Naive thymus-derived CD4-positive, alpha-beta T cell (primary cell): ENCODE data around the gene KRT74. TPM values are rescaled to one million over a fixed set of nuclear protein-coding genes. Genes with fewer than 3 reads are reported as not detected.

Source experiments
- ATAC-seq: fragments of 150-1000 bp; cut with Tn5 transposase; 2 replicates; pipeline ENCODE4 v1.10.0; 2021; ENCODE audit warnings: mild to moderate bottlenecking, moderate library complexity
- CTCF ChIA-PET: fragments of 350-600 bp; sonication (Branson Sonifier 250); formaldehyde crosslinking; loops from one replicate; lab custom pipeline; 2021; ENCODE audit warnings: antibody characterized with exemption; lab: Charles Lee
- POLR2A ChIA-PET: fragments of 350-600 bp; sonication (Branson Sonifier 250); formaldehyde crosslinking; loops from one replicate; lab custom pipeline; 2021; ENCODE audit warnings: antibody characterized with exemption, inconsistent platforms; lab: Charles Lee
- DNase-seq, 9 donors: peaks; one replicate each; pipeline versions ENCODE4 v3.0.0 to v3.0.0-alpha.2; 2020 to 2022; ENCODE audit warnings: mixed read lengths in 1 of 9
- H3K27ac ChIP-seq: one replicate; pipeline ENCODE4 v1.7.0; 2013; ENCODE audit warnings: mild to moderate bottlenecking, low read depth, low read length, moderate library complexity
- H3K27me3 ChIP-seq, 2 donors: one replicate each; pipeline ENCODE4 v1.7.0; 2013; ENCODE audit warnings: low read length in 2 of 2, mild to moderate bottlenecking in 2 of 2, moderate library complexity in 2 of 2; ENCODE audit not compliant: control insufficient read depth in 2 of 2, insufficient read depth in 2 of 2
- H3K36me3 ChIP-seq, 3 experiments: 1 replicate in 2 of 3; 2 replicates in 1 of 3; pipeline ENCODE4 v1.7.0; 2013; ENCODE audit warnings: low read length in 3 of 3, mild to moderate bottlenecking in 3 of 3, moderate library complexity in 1 of 3; ENCODE audit not compliant: insufficient read depth in 3 of 3, control insufficient read depth in 2 of 3
- H3K4me1 ChIP-seq, 2 donors: one replicate each; pipeline ENCODE4 v1.7.0; 2013; ENCODE audit warnings: low read length in 2 of 2, mild to moderate bottlenecking in 2 of 2, moderate library complexity in 1 of 2; ENCODE audit not compliant: control insufficient read depth in 2 of 2, insufficient read depth in 2 of 2
- H3K4me3 ChIP-seq: 2 replicates; pipeline ENCODE4 v1.7.0; 2013; ENCODE audit warnings: mild to moderate bottlenecking, low read length
- H3K9me3 ChIP-seq, 3 experiments: 1 replicate in 2 of 3; 2 replicates in 1 of 3; pipeline ENCODE4 v1.7.0; 2013; ENCODE audit warnings: low read length in 3 of 3; ENCODE audit not compliant: control insufficient read depth in 2 of 3
- H3K27ac Mint-ChIP-seq, 9 donors: one replicate each; pipeline ENCODE4 v1.8.0; 2020 to 2022; ENCODE audit warnings: mixed read lengths in 9 of 9, mild to moderate bottlenecking in 8 of 9, moderate library complexity in 5 of 9, inconsistent platforms in 2 of 9
- H3K27me3 Mint-ChIP-seq, 5 donors: one replicate each; pipeline ENCODE4 v1.8.0; 2021 to 2022; ENCODE audit warnings: mixed read lengths in 5 of 5, mild to moderate bottlenecking in 1 of 5
- H3K36me3 Mint-ChIP-seq, 5 donors: one replicate each; pipeline ENCODE4 v1.8.0; 2020 to 2022; ENCODE audit warnings: mixed read lengths in 5 of 5, mild to moderate bottlenecking in 3 of 5, inconsistent platforms in 1 of 5
- H3K4me1 Mint-ChIP-seq, 7 donors: one replicate each; pipeline ENCODE4 v1.8.0; 2020 to 2022; ENCODE audit warnings: mixed read lengths in 7 of 7, mild to moderate bottlenecking in 3 of 7, inconsistent platforms in 1 of 7
- H3K4me3 Mint-ChIP-seq, 10 donors: one replicate each; pipeline ENCODE4 v1.8.0; 2020 to 2022; ENCODE audit warnings: mild to moderate bottlenecking in 10 of 10, mixed read lengths in 10 of 10, moderate library complexity in 6 of 10, inconsistent platforms in 2 of 10
- H3K9me3 Mint-ChIP-seq, 11 donors: one replicate each; pipeline ENCODE4 v1.8.0; 2020 to 2022; ENCODE audit warnings: mixed read lengths in 11 of 11, mild to moderate bottlenecking in 4 of 11, inconsistent platforms in 1 of 11, moderate library complexity in 1 of 11
- intact Hi-C, 2 donors: fragments of 100-400 bp; cut with micrococcal nuclease; formaldehyde crosslinking; loops; one replicate each; pipeline ENCODE4 v1.15.1; 2023
- polyA plus RNA-seq, 2 donors: library from polyadenylated mRNA; unstranded; fragments of 300-500 nt; fragmentation: Illumina TruSeq; gene quantifications; one replicate each; pipeline ENCODE4 v1.2.3, GENCODE V29; 2021
- total RNA-seq, 6 experiments: library from RNA in 5 of 6; stranded (reverse) in 5 of 6; gene quantifications; 1 replicate in 5 of 6; 2 replicates in 1 of 6; pipeline ENCODE4 v1.2.3 and lab custom pipeline; 2021 to 2026

Gene KRT74
- total and polyA plus RNA-seq, 7 experiments from 2014 or later: 0.12 to 1.2 (median 0.90) TPM; not detected in 3

DNA sequence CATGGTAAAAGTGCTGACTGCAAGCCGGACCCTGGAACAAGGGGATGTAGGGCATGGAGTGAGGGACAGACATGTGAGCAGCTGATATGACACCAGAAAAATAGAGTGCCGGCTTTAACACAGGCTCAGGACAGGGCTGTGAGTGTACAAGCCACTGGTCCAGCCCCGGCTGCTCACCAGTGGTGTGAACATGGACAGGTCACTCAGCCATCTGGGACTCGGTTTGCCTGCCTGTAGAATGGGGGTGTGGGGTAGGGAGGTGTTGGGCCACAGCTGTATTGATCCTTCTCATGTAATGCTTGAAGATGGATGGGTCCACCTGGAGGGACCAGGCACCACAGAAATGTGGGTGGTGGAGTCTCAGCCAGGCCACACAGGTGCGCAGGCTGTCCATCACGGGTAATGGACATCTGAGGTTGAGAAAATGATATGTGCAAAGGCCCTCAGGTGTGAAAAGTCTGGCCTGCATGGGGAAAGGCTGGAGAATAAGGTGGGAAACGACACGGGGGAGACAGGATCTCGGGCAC is 10.6 kb upstream of the KRT74 start:
- Mint-ChIP-seq H3K4me1 (peaks cover 39 to 78% (median 64%) of the 10 kb centered on the region in 7 donors), H3K4me3 (peak overlapping the region in 2 of 10 donors; percentile 64 to 67), H3K36me3 (peaks cover 0 to 10% (median 0%) of the 10 kb centered on the region in 5 donors), H3K27ac (peak overlapping the region in 8 of 9 donors; percentile 83 to 97 (median 94)), H3K27me3 (peaks cover 0 to 4% (median 0%) of the 10 kb centered on the region in 5 donors), H3K9me3 (no peaks in the 10 kb centered on the region)
- Histone ChIP-seq H3K36me3 (no peaks in the 10 kb centered on the region), H3K4me1 (peaks cover 0 to 62% of the 10 kb centered on the region in 2 donors), H3K27me3 (no peaks in the 10 kb centered on the region), H3K9me3 (no peaks in the 10 kb centered on the region), H3K27ac (peak overlapping the region; percentile 65), H3K4me3 (no peak overlapping the region)
- intact Hi-C loops: loop anchor here (5.0 to 10.0 kb wide), 3 partner anchors 158 to 432 kb away; no protein-coding TSS in a partner anchor
- POLR2A ChIA-PET: interaction anchor here (0.8 to 6.9 kb wide), 10 partner anchors 13 to 295 kb away, joined by 3 to 112 read pairs (median 17); partner anchors contain the start of gene KRT73
- CTCF ChIA-PET: interaction anchor here (0.5 to 20.3 kb wide), 21 partner anchors 11 to 396 kb away, joined by 3 to 731 read pairs (median 4); partner anchors contain the start of genes KRT1 and KRT73
- ATAC-seq (no peak), DNase-seq (no peak)

DNA sequence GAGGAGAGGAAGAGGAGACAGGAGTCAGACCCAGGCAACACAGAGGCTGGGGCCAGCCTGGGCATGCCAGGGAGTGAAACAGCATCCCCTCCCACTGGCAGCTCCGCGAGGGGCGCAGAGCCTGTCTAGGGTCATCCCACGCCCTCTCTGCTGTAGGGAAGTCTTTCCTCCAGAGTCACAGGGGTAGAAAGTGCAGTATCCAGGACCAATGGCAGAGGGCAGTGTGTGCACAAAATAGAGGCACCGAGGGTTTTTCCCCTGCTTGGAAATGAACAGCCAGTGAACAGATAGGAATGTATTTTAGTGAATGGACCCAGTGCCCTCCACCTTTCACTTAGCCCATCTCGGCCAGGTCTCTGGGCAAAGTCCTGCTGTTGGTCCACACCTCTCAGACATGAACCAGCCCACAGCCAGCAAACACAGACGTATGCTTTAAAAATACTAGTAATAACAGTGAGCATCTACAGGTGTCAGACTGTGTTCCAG is 9.4 kb upstream of the KRT74 start:
- peak overlapping the region in 5 of 10 donors; percentile 9 to 50 (median 31) for H3K4me3 Mint-ChIP-seq
- peaks cover 0 to 60% of the 10 kb centered on the region in 2 donors for H3K4me1 ChIP-seq
- intact Hi-C loops: loop anchor here (1.0 to 10.0 kb wide), 9 partner anchors 62 to 431 kb away; no protein-coding TSS in a partner anchor

GRCh38 chr12:52582486-52582885 is 8.8 kb upstream of the KRT74 start:
- Mint-ChIP-seq H3K27me3 (peaks cover 0 to 4% (median 0%) of the 10 kb centered on the region in 5 donors), H3K36me3 (peaks cover 0 to 6% (median 0%) of the 10 kb centered on the region in 5 donors), H3K4me3 (peak overlapping the region in 1 of 10 donors; percentile 44), H3K4me1 (peaks cover 39 to 67% (median 62%) of the 10 kb centered on the region in 7 donors), H3K9me3 (no peaks in the 10 kb centered on the region), H3K27ac (peak overlapping the region in 6 of 9 donors; percentile 44 to 97 (median 88))
- H3K4me1 ChIP-seq: peaks cover 0 to 55% of the 10 kb centered on the region in 2 donors
- ChIA-PET CTCF (interaction anchor here (0.6 to 20.3 kb wide), 9 partner anchors 9 to 423 kb away, joined by 3 to 731 read pairs (median 6); partner anchors contain the start of genes EIF4B and KRT74), POLR2A (interaction anchor here (0.7 to 5.3 kb wide), 5 partner anchors 11 to 296 kb away, joined by 3 to 62 read pairs (median 26); no protein-coding TSS in a partner anchor)
- H3K27me3 ChIP-seq: no peaks in the 10 kb centered on the region
- ATAC-seq: no peak
- intact Hi-C loops: loop anchor here (2.0 to 10.0 kb wide), 4 partner anchors 160 to 430 kb away; no protein-coding TSS in a partner anchor
- H3K9me3 ChIP-seq: no peaks in the 10 kb centered on the region
- H3K36me3 ChIP-seq: no peaks in the 10 kb centered on the region
- no peak for DNase-seq
- H3K27ac ChIP-seq: no peak overlapping the region
- no peak overlapping the region for H3K4me3 ChIP-seq

More for the DNA sequence above, 9.4 kb upstream of the KRT74 start:
- ChIA-PET CTCF (interaction anchor here (0.6 to 20.3 kb wide), 15 partner anchors 23 to 423 kb away, joined by 3 to 731 read pairs (median 4); partner anchors contain the start of gene EIF4B), POLR2A (interaction anchor here (0.7 to 6.6 kb wide), 7 partner anchors 11 to 431 kb away, joined by 3 to 112 read pairs (median 26); no protein-coding TSS in a partner anchor)
- ATAC-seq (peak; percentile 67), DNase-seq (peak; percentile 47 to 83 (median 76))
- Histone ChIP-seq H3K9me3 (no peaks in the 10 kb centered on the region), H3K4me3 (no peak overlapping the region), H3K27ac (peak overlapping the region; percentile 20), H3K36me3 (no peaks in the 10 kb centered on the region), H3K27me3 (no peaks in the 10 kb centered on the region)
- Mint-ChIP-seq H3K27ac (peak overlapping the region; percentile 21 to 97 (median 85)), H3K36me3 (peaks cover 0 to 10% (median 0%) of the 10 kb centered on the region in 5 donors), H3K4me1 (peaks cover 39 to 72% (median 64%) of the 10 kb centered on the region in 7 donors), H3K9me3 (no peaks in the 10 kb centered on the region), H3K27me3 (peaks cover 0 to 4% (median 0%) of the 10 kb centered on the region in 5 donors)

- Mint-ChIP-seq H3K9me3 (no peaks in the 10 kb centered on the region), H3K27ac (peak overlapping the region in 2 of 9 donors; percentile 36 to 85), H3K27me3 (peaks cover 0 to 5% (median 0%) of the 10 kb centered on the region in 5 donors), H3K36me3 (no peaks in the 10 kb centered on the region), H3K4me3 (no peak overlapping the region), H3K4me1 (peaks cover 32 to 57% (median 52%) of the 10 kb centered on the region in 7 donors)
- intact Hi-C loops: loop anchor here (5.0 to 10.0 kb wide), 3 partner anchors 161 to 429 kb away; no protein-coding TSS in a partner anchor
- ATAC-seq (no peak), DNase-seq (no peak)
- Histone ChIP-seq H3K9me3 (no peaks in the 10 kb centered on the region), H3K27me3 (no peaks in the 10 kb centered on the region), H3K4me3 (no peak overlapping the region), H3K4me1 (peaks cover 0 to 45% of the 10 kb centered on the region in 2 donors), H3K36me3 (no peaks in the 10 kb centered on the region), H3K27ac (no peak overlapping the region)
- POLR2A ChIA-PET: interaction anchor here (1.2 to 5.3 kb wide), 2 partner anchors 30 to 288 kb away, joined by 7 to 62 read pairs; no protein-coding TSS in a partner anchor
- CTCF ChIA-PET: interaction anchor here (0.8 to 20.3 kb wide), 6 partner anchors 24 to 294 kb away, joined by 3 to 731 read pairs (median 6); no protein-coding TSS in a partner anchor
Observed at GRCh38 chr12:52581481-52581880, 7.8 kb upstream of the KRT74 start.

GRCh38 chr12:52581066-52581465 is 7.4 kb upstream of the KRT74 start:
- Mint-ChIP-seq H3K36me3 (no peaks in the 10 kb centered on the region), H3K4me3 (no peak overlapping the region), H3K27me3 (peaks cover 0 to 7% (median 0%) of the 10 kb centered on the region in 5 donors), H3K4me1 (peaks cover 28 to 55% (median 48%) of the 10 kb centered on the region in 7 donors), H3K9me3 (no peaks in the 10 kb centered on the region), H3K27ac (peak overlapping the region in 4 of 9 donors; percentile 36 to 87 (median 85))
- Histone ChIP-seq H3K27me3 (no peaks in the 10 kb centered on the region), H3K9me3 (no peaks in the 10 kb centered on the region), H3K27ac (no peak overlapping the region), H3K4me3 (no peak overlapping the region), H3K36me3 (no peaks in the 10 kb centered on the region), H3K4me1 (peaks cover 0 to 41% of the 10 kb centered on the region in 2 donors)
- intact Hi-C loops: loop anchor here (5.0 to 10.0 kb wide), 3 partner anchors 161 to 429 kb away; no protein-coding TSS in a partner anchor
- ATAC-seq (no peak), DNase-seq (no peak)
- CTCF ChIA-PET: interaction anchor here (0.9 to 20.3 kb wide), 5 partner anchors 25 to 294 kb away, joined by 4 to 731 read pairs (median 4); no protein-coding TSS in a partner anchor
- POLR2A ChIA-PET: interaction anchor here (1.2 kb wide), 2 partner anchors 31 kb away, joined by 6 to 7 read pairs; no protein-coding TSS in a partner anchor

DNA sequence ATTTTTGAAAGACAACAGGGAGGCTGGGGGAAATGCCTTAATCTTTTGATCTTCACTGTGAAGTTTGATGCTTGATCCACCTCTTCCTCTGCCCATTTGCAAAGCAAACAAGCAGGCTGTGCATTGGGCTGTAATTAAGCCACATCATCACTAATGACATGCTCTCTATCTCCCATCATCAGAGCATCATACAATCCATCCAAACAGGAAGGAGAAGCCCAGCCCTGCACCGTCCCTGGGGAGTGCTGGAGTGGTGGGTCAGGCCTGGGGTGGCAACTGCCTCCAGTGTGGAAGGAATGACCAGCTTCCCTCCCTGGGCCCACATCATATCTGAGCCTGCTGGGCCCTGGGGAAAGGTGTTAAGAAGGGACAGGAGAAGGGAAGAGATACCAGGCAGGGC is 6.9 kb upstream of the KRT74 start:
- Histone ChIP-seq H3K4me3 (no peak overlapping the region), H3K4me1 (peaks cover 0 to 35% of the 10 kb centered on the region in 2 donors), H3K27ac (no peak overlapping the region), H3K27me3 (no peaks in the 10 kb centered on the region), H3K36me3 (no peaks in the 10 kb centered on the region), H3K9me3 (no peaks in the 10 kb centered on the region)
- H3K27me3 Mint-ChIP-seq: peaks cover 0 to 7% (median 0%) of the 10 kb centered on the region in 5 donors
- no peaks in the 10 kb centered on the region for H3K9me3 Mint-ChIP-seq
- H3K4me1 Mint-ChIP-seq: peaks cover 22 to 54% (median 42%) of the 10 kb centered on the region in 7 donors
- POLR2A ChIA-PET: interaction anchor here (1.2 kb wide), 2 partner anchors 31 to 297 kb away, joined by 3 to 6 read pairs; no protein-coding TSS in a partner anchor
- H3K36me3 Mint-ChIP-seq: no peaks in the 10 kb centered on the region
- DNase-seq (no peak), ATAC-seq (no peak)
- CTCF ChIA-PET: interaction anchor here (0.9 to 20.3 kb wide), 4 partner anchors 53 to 295 kb away, joined by 4 to 731 read pairs (median 5); no protein-coding TSS in a partner anchor
- intact Hi-C loops: loop anchor here (5.0 to 10.0 kb wide), 3 partner anchors 162 to 428 kb away; no protein-coding TSS in a partner anchor
- peak overlapping the region in 8 of 9 donors; percentile 41 to 87 (median 78) for H3K27ac Mint-ChIP-seq
- peak overlapping the region in 1 of 10 donors; percentile 8 for H3K4me3 Mint-ChIP-seq
